GM18508 (cell line): ENCODE results near the gene RECK.

Experiments used
- ATAC-seq: cut with Tn5 transposase; IDR thresholded peaks from one replicate; pipeline ENCODE4 v1.9.1; 2021; ENCODE audit warnings: moderate number of reproducible peaks; ENCODE audit not compliant: insufficient read depth, unreplicated experiment

The RECK gene

GRCh38 chr9:36025746-36026145 is 11.0 kb upstream of the RECK start:
- ATAC-seq, result no peak

- no peak for ATAC-seq
Observed at GRCh38 chr9:36029202-36029601, 7.5 kb upstream of the RECK start.

- no peak for ATAC-seq
Observed at GRCh38 chr9:36029765-36030528, 6.8 kb upstream of the RECK start.

- no peak for ATAC-seq
Observed at GRCh38 chr9:36030871-36031270, 5.8 kb upstream of the RECK start.

- no peak for ATAC-seq
Observed at GRCh38 chr9:36031774-36032555, 4.7 kb upstream of the RECK start.

GRCh38 chr9:36033788-36034187 is 2.9 kb upstream of the RECK start:
- ATAC-seq, result no peak

- no peak for ATAC-seq
Observed at GRCh38 chr9:36034234-36034633, 2.5 kb upstream of the RECK start.

GRCh38 chr9:36035006-36035405 is 1.7 kb upstream of the RECK start:
- no peak for ATAC-seq

GRCh38 chr9:36036253-36036779 is 397 bp upstream of the RECK start:
- ATAC-seq, result no peak

GRCh38 chr9:36037549-36038122 is 923 bp downstream of the RECK start:
- no peak for ATAC-seq

- no peak for ATAC-seq
Observed at GRCh38 chr9:36039121-36039520, 2.4 kb downstream of the RECK start.

- no peak for ATAC-seq
Observed at GRCh38 chr9:36039696-36040095, 3.0 kb downstream of the RECK start.

- no peak for ATAC-seq
Observed at GRCh38 chr9:36040271-36040925, 3.7 kb downstream of the RECK start.

GRCh38 chr9:36041506-36041905 is 4.8 kb downstream of the RECK start:
- ATAC-seq, result no peak

- no peak for ATAC-seq
Observed at GRCh38 chr9:36045610-36046009, 8.9 kb downstream of the RECK start.

- no peak for ATAC-seq
Observed at GRCh38 chr9:36046923-36047322, 10.2 kb downstream of the RECK start.

- ATAC-seq, result no peak
Observed at GRCh38 chr9:36049408-36049807, 12.7 kb downstream of the RECK start.

- ATAC-seq, result no peak
Observed at GRCh38 chr9:36050476-36050875, 13.8 kb downstream of the RECK start.

- ATAC-seq, result peak; percentile 69
Observed at GRCh38 chr9:36051317-36051716, 14.6 kb downstream of the RECK start.

GRCh38 chr9:36053971-36054370 is 17.3 kb downstream of the RECK start:
- ATAC-seq, result no peak

GRCh38 chr9:36056896-36057295 is 20.2 kb downstream of the RECK start:
- ATAC-seq, result no peak
